ENCODE data around the gene SMYD1. TPM values are rescaled to one million over a fixed set of nuclear protein-coding genes. Genes with fewer than 3 reads are reported as not detected.

The SMYD1 gene
- total RNA-seq, 1 donor from 2014 or later = 0.25 TPM

GRCh38 chr2:88092773-88093172 lies 25.1 kb downstream of the SMYD1 start:
- H3K4me1 Mint-ChIP-seq (ENCODE audit: low read depth, unreplicated experiment) = no peaks in the 10 kb centered on the region
- DNase-seq = no peak
- no peak overlapping the region for H3K27ac Mint-ChIP-seq (ENCODE audit: unreplicated experiment)
- TF ChIP-seq CTCF (IDR thresholded peaks at IDR 0.05; ENCODE audit: partially characterized antibody, unreplicated experiment) = no peak
- peaks cover 2% of the 10 kb centered on the region for H3K27me3 Mint-ChIP-seq (ENCODE audit: unreplicated experiment)
- H3K4me3 Mint-ChIP-seq (ENCODE audit: unreplicated experiment) = no peak overlapping the region
- H3K9me3 Mint-ChIP-seq (ENCODE audit: unreplicated experiment) = peaks cover 1% of the 10 kb centered on the region
- peaks cover 4% of the 10 kb centered on the region for H3K36me3 Mint-ChIP-seq (ENCODE audit: unreplicated experiment)

DNA sequence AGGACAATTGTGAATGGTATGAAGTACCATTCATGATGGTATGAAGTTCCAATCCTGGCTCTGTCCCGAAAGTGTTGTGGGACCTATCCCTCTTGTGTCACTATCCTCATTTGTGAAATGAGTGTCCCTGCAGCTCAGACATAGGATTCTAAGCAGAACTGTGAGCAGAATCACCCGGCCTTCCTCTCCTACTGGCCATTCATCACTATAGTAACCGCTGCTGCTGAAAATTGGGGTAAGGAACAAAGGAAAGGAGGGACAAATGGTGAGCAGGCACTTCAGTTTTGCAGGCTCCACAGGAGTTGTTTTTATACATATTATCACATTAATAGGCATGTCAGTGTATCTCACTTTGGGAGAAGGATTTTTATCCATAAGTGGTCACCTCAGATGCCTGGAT lies 27.4 kb downstream of the SMYD1 start:
- peaks cover 4% of the 10 kb centered on the region for H3K36me3 Mint-ChIP-seq (ENCODE audit: unreplicated experiment)
- no peaks in the 10 kb centered on the region for H3K4me1 Mint-ChIP-seq (ENCODE audit: low read depth, unreplicated experiment)
- no peak overlapping the region for H3K4me3 Mint-ChIP-seq (ENCODE audit: unreplicated experiment)
- TF ChIP-seq CTCF (IDR thresholded peaks at IDR 0.05; ENCODE audit: partially characterized antibody, unreplicated experiment) = no peak
- DNase-seq = no peak
- no peak overlapping the region for H3K27ac Mint-ChIP-seq (ENCODE audit: unreplicated experiment)
- no peaks in the 10 kb centered on the region for H3K9me3 Mint-ChIP-seq (ENCODE audit: unreplicated experiment)
- peaks cover 2% of the 10 kb centered on the region for H3K27me3 Mint-ChIP-seq (ENCODE audit: unreplicated experiment)

DNA sequence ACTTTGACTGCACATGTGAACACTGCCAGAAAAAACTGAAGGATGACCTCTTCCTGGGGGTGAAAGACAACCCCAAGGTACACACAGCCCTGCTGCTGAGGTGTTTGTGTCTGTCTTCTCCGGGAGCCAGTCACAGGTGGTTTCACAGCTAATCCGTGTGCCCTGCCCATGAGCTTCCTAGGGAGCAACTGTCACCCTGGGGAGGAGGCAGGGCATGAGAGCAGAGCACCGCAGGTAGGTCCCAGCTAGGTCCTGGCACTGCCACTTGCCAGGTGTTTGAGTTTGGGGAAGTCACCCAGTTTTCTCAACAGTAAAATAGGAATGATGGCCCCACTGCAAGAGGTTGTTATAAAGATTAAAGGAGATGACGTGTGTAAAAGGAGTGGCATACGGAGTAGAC lies 29.1 kb downstream of the SMYD1 start:
- Mint-ChIP-seq H3K4me3 (ENCODE audit: unreplicated experiment) (no peak overlapping the region), H3K27me3 (ENCODE audit: unreplicated experiment) (peaks cover 2% of the 10 kb centered on the region), H3K4me1 (ENCODE audit: low read depth, unreplicated experiment) (no peaks in the 10 kb centered on the region), H3K36me3 (ENCODE audit: unreplicated experiment) (peaks cover 4% of the 10 kb centered on the region), H3K27ac (ENCODE audit: unreplicated experiment) (no peak overlapping the region), H3K9me3 (ENCODE audit: unreplicated experiment) (peaks cover 3% of the 10 kb centered on the region)
- DNase-seq = no peak
- no peak for TF ChIP-seq CTCF (IDR thresholded peaks at IDR 0.05; ENCODE audit: partially characterized antibody, unreplicated experiment)

GRCh38 chr2:88097192-88097591 lies 29.6 kb downstream of the SMYD1 start:
- no peak overlapping the region for H3K4me3 Mint-ChIP-seq (ENCODE audit: unreplicated experiment)
- no peak for DNase-seq
- no peak for TF ChIP-seq CTCF (IDR thresholded peaks at IDR 0.05; ENCODE audit: partially characterized antibody, unreplicated experiment)
- H3K27ac Mint-ChIP-seq (ENCODE audit: unreplicated experiment) = no peak overlapping the region
- H3K36me3 Mint-ChIP-seq (ENCODE audit: unreplicated experiment) = peaks cover 4% of the 10 kb centered on the region
- peaks cover 3% of the 10 kb centered on the region for H3K9me3 Mint-ChIP-seq (ENCODE audit: unreplicated experiment)
- H3K4me1 Mint-ChIP-seq (ENCODE audit: low read depth, unreplicated experiment) = no peaks in the 10 kb centered on the region
- H3K27me3 Mint-ChIP-seq (ENCODE audit: unreplicated experiment) = peaks cover 2% of the 10 kb centered on the region

DNA sequence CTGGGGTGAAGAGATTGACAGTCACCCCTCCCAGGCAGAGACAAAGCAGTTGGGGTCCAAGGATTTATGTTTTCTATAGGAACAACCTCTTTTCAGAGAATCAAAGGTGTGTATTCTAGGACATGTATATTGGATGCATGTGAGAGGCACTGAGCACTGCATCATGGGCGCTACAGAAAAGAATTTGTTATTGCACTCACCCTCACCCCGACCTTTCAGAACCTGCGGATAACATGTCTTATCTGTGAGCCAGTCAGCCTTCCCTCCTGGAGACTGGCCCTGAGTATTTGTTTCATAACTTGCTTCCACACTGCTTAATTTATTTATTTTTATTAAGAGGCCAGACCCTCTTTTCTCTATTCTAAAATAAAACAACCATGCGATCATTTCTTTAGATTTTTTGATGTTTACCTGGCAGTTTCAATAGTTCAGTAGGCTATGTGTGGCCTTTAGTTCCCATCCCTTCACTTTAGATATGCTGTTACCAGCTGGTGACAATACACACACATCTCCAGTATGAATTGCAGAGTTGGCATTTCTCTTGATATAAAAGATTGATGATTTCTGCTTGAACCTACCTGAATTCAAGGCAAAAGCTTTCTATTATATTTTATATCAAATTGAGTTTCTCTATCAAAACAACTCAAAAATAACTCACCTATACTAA lies 30.4 kb downstream of the SMYD1 start:
- no peak for TF ChIP-seq CTCF (IDR thresholded peaks at IDR 0.05; ENCODE audit: partially characterized antibody, unreplicated experiment)
- peaks cover 4% of the 10 kb centered on the region for H3K36me3 Mint-ChIP-seq (ENCODE audit: unreplicated experiment)
- DNase-seq = no peak
- peaks cover 2% of the 10 kb centered on the region for H3K27me3 Mint-ChIP-seq (ENCODE audit: unreplicated experiment)
- H3K4me1 Mint-ChIP-seq (ENCODE audit: low read depth, unreplicated experiment) = no peaks in the 10 kb centered on the region
- no peak overlapping the region for H3K4me3 Mint-ChIP-seq (ENCODE audit: unreplicated experiment)
- H3K9me3 Mint-ChIP-seq (ENCODE audit: unreplicated experiment) = peaks cover 3% of the 10 kb centered on the region
- no peak overlapping the region for H3K27ac Mint-ChIP-seq (ENCODE audit: unreplicated experiment)
